Measurements from ENCODE around the gene SPAG16. TPM values are rescaled to one million over a fixed set of nuclear protein-coding genes. Genes with fewer than 3 reads are reported as not detected.

The SPAG16 gene
- total and polyA plus RNA-seq, 2 of the 13 experiments (the other 11 are each of a cell fraction or from before 2014, with no cell fraction given) = 9.6 to 26.5 TPM

DNA sequence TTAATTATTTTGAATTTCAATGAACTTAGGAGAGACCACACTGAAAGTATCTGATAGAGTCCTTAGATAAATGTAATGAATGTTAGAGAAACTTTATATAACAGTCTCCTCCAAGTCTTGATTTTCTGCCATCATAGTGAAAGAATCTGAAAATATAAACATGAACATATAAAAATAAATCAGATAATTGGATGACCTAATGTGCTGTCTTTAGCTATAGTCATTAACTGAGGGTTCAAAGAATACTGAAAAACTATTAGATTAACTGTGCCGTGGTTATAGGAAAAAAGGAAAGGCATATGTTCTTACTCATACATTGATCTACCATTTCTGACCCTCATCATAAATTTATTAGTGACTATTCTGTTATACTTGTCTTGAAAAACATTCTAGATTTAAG is 47.0 kb upstream of the SPAG16 start:
- H3K9ac ChIP-seq (ENCODE audit: insufficient read depth, low read depth, low read length) = no peak overlapping the region
- H3K79me2 ChIP-seq (ENCODE audit: insufficient read depth, low read length) = no peaks in the 10 kb centered on the region
- H3K9me3 ChIP-seq (ENCODE audit: low read length) = no peaks in the 10 kb centered on the region
- intact Hi-C loops (cut with micrococcal nuclease; ENCODE audit: unreplicated experiment) = no loop called here
- no peak for DNase-seq (ENCODE audit: low spot score)
- H3K27me3 ChIP-seq (ENCODE audit: control insufficient read depth in 1 of 2, insufficient read depth in 2 of 2, low read length in 2 of 2) = no peaks in the 10 kb centered on the region
- H3K4me3 ChIP-seq (replicated peaks in 1 of 3; ENCODE audit: insufficient read depth in 1 of 3, low read depth in 2 of 3, low read length in 3 of 3) = no peak overlapping the region
- TF ChIP-seq, protein P1, sequence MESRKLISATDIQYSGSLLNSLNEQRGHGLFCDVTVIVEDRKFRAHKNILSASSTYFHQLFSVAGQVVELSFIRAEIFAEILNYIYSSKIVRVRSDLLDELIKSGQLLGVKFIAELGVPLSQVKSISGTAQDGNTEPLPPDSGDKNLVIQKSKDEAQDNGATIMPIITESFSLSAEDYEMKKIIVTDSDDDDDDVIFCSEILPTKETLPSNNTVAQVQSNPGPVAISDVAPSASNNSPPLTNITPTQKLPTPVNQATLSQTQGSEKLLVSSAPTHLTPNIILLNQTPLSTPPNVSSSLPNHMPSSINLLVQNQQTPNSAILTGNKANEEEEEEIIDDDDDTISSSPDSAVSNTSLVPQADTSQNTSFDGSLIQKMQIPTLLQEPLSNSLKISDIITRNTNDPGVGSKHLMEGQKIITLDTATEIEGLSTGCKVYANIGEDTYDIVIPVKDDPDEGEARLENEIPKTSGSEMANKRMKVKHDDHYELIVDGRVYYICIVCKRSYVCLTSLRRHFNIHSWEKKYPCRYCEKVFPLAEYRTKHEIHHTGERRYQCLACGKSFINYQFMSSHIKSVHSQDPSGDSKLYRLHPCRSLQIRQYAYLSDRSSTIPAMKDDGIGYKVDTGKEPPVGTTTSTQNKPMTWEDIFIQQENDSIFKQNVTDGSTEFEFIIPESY (CRISPR knock-in tag; IDR thresholded peaks at IDR 0.05) = no peak
- TF ChIP-seq CC2D1A (CRISPR knock-in tag; IDR thresholded peaks at IDR 0.05) = no peak
- no peak for TF ChIP-seq ZFP37 (CRISPR knock-in tag; IDR thresholded peaks at IDR 0.05; ENCODE audit: borderline replicate concordance)
- TF ChIP-seq EED (CRISPR knock-in tag; IDR thresholded peaks at IDR 0.05) = no peak
- TF ChIP-seq, protein P2, sequence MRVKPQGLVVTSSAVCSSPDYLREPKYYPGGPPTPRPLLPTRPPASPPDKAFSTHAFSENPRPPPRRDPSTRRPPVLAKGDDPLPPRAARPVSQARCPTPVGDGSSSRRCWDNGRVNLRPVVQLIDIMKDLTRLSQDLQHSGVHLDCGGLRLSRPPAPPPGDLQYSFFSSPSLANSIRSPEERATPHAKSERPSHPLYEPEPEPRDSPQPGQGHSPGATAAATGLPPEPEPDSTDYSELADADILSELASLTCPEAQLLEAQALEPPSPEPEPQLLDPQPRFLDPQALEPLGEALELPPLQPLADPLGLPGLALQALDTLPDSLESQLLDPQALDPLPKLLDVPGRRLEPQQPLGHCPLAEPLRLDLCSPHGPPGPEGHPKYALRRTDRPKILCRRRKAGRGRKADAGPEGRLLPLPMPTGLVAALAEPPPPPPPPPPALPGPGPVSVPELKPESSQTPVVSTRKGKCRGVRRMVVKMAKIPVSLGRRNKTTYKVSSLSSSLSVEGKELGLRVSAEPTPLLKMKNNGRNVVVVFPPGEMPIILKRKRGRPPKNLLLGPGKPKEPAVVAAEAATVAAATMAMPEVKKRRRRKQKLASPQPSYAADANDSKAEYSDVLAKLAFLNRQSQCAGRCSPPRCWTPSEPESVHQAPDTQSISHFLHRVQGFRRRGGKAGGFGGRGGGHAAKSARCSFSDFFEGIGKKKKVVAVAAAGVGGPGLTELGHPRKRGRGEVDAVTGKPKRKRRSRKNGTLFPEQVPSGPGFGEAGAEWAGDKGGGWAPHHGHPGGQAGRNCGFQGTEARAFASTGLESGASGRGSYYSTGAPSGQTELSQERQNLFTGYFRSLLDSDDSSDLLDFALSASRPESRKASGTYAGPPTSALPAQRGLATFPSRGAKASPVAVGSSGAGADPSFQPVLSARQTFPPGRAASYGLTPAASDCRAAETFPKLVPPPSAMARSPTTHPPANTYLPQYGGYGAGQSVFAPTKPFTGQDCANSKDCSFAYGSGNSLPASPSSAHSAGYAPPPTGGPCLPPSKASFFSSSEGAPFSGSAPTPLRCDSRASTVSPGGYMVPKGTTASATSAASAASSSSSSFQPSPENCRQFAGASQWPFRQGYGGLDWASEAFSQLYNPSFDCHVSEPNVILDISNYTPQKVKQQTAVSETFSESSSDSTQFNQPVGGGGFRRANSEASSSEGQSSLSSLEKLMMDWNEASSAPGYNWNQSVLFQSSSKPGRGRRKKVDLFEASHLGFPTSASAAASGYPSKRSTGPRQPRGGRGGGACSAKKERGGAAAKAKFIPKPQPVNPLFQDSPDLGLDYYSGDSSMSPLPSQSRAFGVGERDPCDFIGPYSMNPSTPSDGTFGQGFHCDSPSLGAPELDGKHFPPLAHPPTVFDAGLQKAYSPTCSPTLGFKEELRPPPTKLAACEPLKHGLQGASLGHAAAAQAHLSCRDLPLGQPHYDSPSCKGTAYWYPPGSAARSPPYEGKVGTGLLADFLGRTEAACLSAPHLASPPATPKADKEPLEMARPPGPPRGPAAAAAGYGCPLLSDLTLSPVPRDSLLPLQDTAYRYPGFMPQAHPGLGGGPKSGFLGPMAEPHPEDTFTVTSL (CRISPR knock-in tag; IDR thresholded peaks at IDR 0.05; ENCODE audit: borderline replicate concordance) = no peak
- TF ChIP-seq ZNF788 (CRISPR knock-in tag; IDR thresholded peaks at IDR 0.05; ENCODE audit: borderline replicate concordance) = no peak
- no peak for TF ChIP-seq ZSCAN12 (CRISPR knock-in tag; IDR thresholded peaks at IDR 0.05)
- TF ChIP-seq, protein P3, sequence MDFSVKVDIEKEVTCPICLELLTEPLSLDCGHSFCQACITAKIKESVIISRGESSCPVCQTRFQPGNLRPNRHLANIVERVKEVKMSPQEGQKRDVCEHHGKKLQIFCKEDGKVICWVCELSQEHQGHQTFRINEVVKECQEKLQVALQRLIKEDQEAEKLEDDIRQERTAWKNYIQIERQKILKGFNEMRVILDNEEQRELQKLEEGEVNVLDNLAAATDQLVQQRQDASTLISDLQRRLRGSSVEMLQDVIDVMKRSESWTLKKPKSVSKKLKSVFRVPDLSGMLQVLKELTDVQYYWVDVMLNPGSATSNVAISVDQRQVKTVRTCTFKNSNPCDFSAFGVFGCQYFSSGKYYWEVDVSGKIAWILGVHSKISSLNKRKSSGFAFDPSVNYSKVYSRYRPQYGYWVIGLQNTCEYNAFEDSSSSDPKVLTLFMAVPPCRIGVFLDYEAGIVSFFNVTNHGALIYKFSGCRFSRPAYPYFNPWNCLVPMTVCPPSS (IDR thresholded peaks at IDR 0.05) = no peak
- no peak for TF ChIP-seq TBP (CRISPR knock-in tag; IDR thresholded peaks at IDR 0.05)
- no peak for TF ChIP-seq TEAD2 (CRISPR knock-in tag; IDR thresholded peaks at IDR 0.05)
- TF ChIP-seq EP300 (IDR thresholded peaks at IDR 0.05; ENCODE audit: low read depth in 2 of 2, low read length in 2 of 2) = no peak
- TF ChIP-seq EP300 (CRISPR knock-in tag; IDR thresholded peaks at IDR 0.05; ENCODE audit: borderline replicate concordance) = no peak
- no peak for TF ChIP-seq NR2F1 (CRISPR knock-in tag; IDR thresholded peaks at IDR 0.05)
- no peak for TF ChIP-seq ZNF335 (CRISPR knock-in tag; IDR thresholded peaks at IDR 0.05)
- TF ChIP-seq, protein P4, sequence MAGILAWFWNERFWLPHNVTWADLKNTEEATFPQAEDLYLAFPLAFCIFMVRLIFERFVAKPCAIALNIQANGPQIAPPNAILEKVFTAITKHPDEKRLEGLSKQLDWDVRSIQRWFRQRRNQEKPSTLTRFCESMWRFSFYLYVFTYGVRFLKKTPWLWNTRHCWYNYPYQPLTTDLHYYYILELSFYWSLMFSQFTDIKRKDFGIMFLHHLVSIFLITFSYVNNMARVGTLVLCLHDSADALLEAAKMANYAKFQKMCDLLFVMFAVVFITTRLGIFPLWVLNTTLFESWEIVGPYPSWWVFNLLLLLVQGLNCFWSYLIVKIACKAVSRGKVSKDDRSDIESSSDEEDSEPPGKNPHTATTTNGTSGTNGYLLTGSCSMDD (CRISPR knock-in tag; IDR thresholded peaks at IDR 0.05) = no peak
- WGBS (ENCODE audit: low lambda C conversion rate) = 96% methylated on average over 1 of the region's 1 CpG
- in situ Hi-C loops (cut with HindIII; ENCODE audit: extremely low pct_ligation_motif_present, low pct_unique_long_range_greater_than_20kb) = no loop called here
- CTCF ChIA-PET (ENCODE audit: low intra/inter-chr PET ratio, low total read pairs) = no interaction called here
- no peak for FAIRE-seq
- peaks cover 28% of the 10 kb centered on the region for H3K4me1 ChIP-seq (ENCODE audit: insufficient read depth, low read length)
- H4K20me1 ChIP-seq (ENCODE audit: insufficient read depth, low read length) = no peaks in the 10 kb centered on the region
- no peak overlapping the region for H3K4me2 ChIP-seq (ENCODE audit: low read depth, low read length)
- H3K36me3 ChIP-seq (replicated peaks in 1 of 2; ENCODE audit: control insufficient read depth in 1 of 2, insufficient read depth in 2 of 2, low read length in 2 of 2) = no peaks in the 10 kb centered on the region
- POLR2A ChIA-PET = no interaction called here
- H3K27ac ChIP-seq (ENCODE audit: extremely low read length, insufficient read depth, low read length) = no peak overlapping the region
- no peak for ATAC-seq
- H2AFZ ChIP-seq (ENCODE audit: low read length) = no peak overlapping the region
- BruUV-seq (replicated peaks) = no TSS peak
